Natural killer cell (primary cell): Measurements from ENCODE around the gene FRK. TPM values are rescaled to one million over a fixed set of nuclear protein-coding genes. Genes with fewer than 3 reads are reported as not detected.
"Not testable (repeated sequence)": the region's sequence is repeated elsewhere in the genome, so short reads cannot be mapped to it uniquely, and the experiment has no call there.

Source experiments
- ATAC-seq, 3 donors: fragments of 150-1000 bp in 2 of 3; fragments of 200-7000 bp in 1 of 3; cut with Tn5 transposase; 1 replicate in 1 of 3; 2 replicates in 2 of 3; pipeline ENCODE4 v1.10.0; 2021; ENCODE audit warnings: mild to moderate bottlenecking in 2 of 3, moderate library complexity in 2 of 3
- DNase-seq, 2 donors: peaks; one replicate each; pipeline versions ENCODE4 v3.0.0 to v3.0.0-alpha.2; 2013 to 2021; ENCODE audit warnings: mixed read lengths in 1 of 2
- H3K27ac ChIP-seq: one replicate; pipeline ENCODE4 v1.5.1; 2013; ENCODE audit warnings: mild to moderate bottlenecking, low read length
- H3K27me3 ChIP-seq: one replicate; pipeline ENCODE4 v1.6.1; 2013; ENCODE audit warnings: low read length; ENCODE audit not compliant: control insufficient read depth, insufficient read depth
- H3K36me3 ChIP-seq: one replicate; pipeline ENCODE4 v1.6.1; 2013; ENCODE audit warnings: low read length; ENCODE audit not compliant: control insufficient read depth, insufficient read depth
- H3K4me1 ChIP-seq: one replicate; pipeline ENCODE4 v1.6.1; 2013; ENCODE audit warnings: low read length; ENCODE audit not compliant: control insufficient read depth, insufficient read depth
- H3K4me3 ChIP-seq: one replicate; pipeline ENCODE4 v1.5.1; 2013; ENCODE audit warnings: low read length
- H3K9me3 ChIP-seq: one replicate; pipeline ENCODE4 v1.6.1; 2013; ENCODE audit warnings: low read length; ENCODE audit not compliant: control insufficient read depth, insufficient read depth
- H3K27ac Mint-ChIP-seq, 2 donors: one replicate each; pipeline ENCODE4 v1.8.0; 2022; ENCODE audit warnings: mild to moderate bottlenecking in 2 of 2, mixed read lengths in 2 of 2, moderate library complexity in 1 of 2
- H3K27me3 Mint-ChIP-seq, 2 donors: one replicate each; pipeline ENCODE4 v1.8.0; 2022; ENCODE audit warnings: low read depth in 2 of 2, mixed read lengths in 2 of 2
- H3K36me3 Mint-ChIP-seq: one replicate; pipeline ENCODE4 v1.8.0; 2022; ENCODE audit warnings: mixed read lengths
- H3K4me1 Mint-ChIP-seq, 2 donors: one replicate each; pipeline ENCODE4 v1.8.0; 2022; ENCODE audit warnings: mixed read lengths in 2 of 2
- H3K4me3 Mint-ChIP-seq: one replicate; pipeline ENCODE4 v1.8.0; 2022; ENCODE audit warnings: mild to moderate bottlenecking, moderate library complexity, mixed read lengths
- H3K9me3 Mint-ChIP-seq, 2 donors: one replicate each; pipeline ENCODE4 v1.8.0; 2022; ENCODE audit warnings: mixed read lengths in 2 of 2
- CTCF ChIP-seq: fragments of 200-600 bp; IDR thresholded peaks from one replicate; pipeline ENCODE4 v1.8.0; 2022; ENCODE audit warnings: antibody characterized with exemption
- WGBS: methylation state at CpG from one replicate; pipeline ENCODE4 v1.1.7; 2013; ENCODE audit warnings: missing lambda C conversion rate; ENCODE audit not compliant: insufficient coverage; 5-methylcytosine and 5-hydroxymethylcytosine counted together
- intact Hi-C: fragments of 100-400 bp; cut with micrococcal nuclease; formaldehyde crosslinking; loops from one replicate; pipeline ENCODE4 v1.14.2; 2022
- total RNA-seq, 4 donors: library from RNA; stranded (reverse); fragments of 120-200 nt in 1 of 4; gene quantifications; one replicate each; pipeline versions ENCODE4 v1.2.3 to v1.2.4, GENCODE V29; 2013 to 2022

Gene FRK
- total RNA-seq, 3 donors from 2014 or later (not counting 1 experiment from before 2014, with no cell fraction given): not detected

GRCh38 chr6:115945812-115946211 lies 114.9 kb downstream of the FRK start:
- DNase-seq (no peak), ATAC-seq (no peak)
- Histone ChIP-seq H3K27me3 (no peaks in the 10 kb centered on the region), H3K9me3 (no peaks in the 10 kb centered on the region), H3K27ac (no peak overlapping the region), H3K36me3 (no peaks in the 10 kb centered on the region), H3K4me1 (no peaks in the 10 kb centered on the region), H3K4me3 (no peak overlapping the region)
- intact Hi-C loops: no loop called here
- no peak for TF ChIP-seq CTCF
- Mint-ChIP-seq H3K27ac (no peak overlapping the region), H3K4me1 (no peaks in the 10 kb centered on the region), H3K27me3 (no peaks in the 10 kb centered on the region), H3K4me3 (no peak overlapping the region), H3K9me3 (peaks cover 8 to 12% of the 10 kb centered on the region in 2 donors), H3K36me3 (no peaks in the 10 kb centered on the region)
- 60% methylated on average over 1 of the region's 1 CpG for WGBS

GRCh38 chr6:115945306-115945705 lies 115.4 kb downstream of the FRK start:
- DNase-seq (no peak), ATAC-seq (no peak)
- no peaks in the 10 kb centered on the region for H3K36me3 Mint-ChIP-seq
- H3K27me3 Mint-ChIP-seq: no peaks in the 10 kb centered on the region
- no peak overlapping the region for H3K27ac ChIP-seq
- H3K4me3 ChIP-seq: no peak overlapping the region
- no peaks in the 10 kb centered on the region for H3K36me3 ChIP-seq
- H3K9me3 ChIP-seq: no peaks in the 10 kb centered on the region
- H3K4me1 Mint-ChIP-seq: no peaks in the 10 kb centered on the region
- no CpG with 5 or more reads among the region's 1 CpG for WGBS
- H3K4me3 Mint-ChIP-seq: no peak overlapping the region
- intact Hi-C loops: no loop called here
- H3K27ac Mint-ChIP-seq: no peak overlapping the region
- TF ChIP-seq CTCF: no peak
- peaks cover 8 to 11% of the 10 kb centered on the region in 2 donors for H3K9me3 Mint-ChIP-seq
- no peaks in the 10 kb centered on the region for H3K27me3 ChIP-seq
- no peaks in the 10 kb centered on the region for H3K4me1 ChIP-seq

DNA sequence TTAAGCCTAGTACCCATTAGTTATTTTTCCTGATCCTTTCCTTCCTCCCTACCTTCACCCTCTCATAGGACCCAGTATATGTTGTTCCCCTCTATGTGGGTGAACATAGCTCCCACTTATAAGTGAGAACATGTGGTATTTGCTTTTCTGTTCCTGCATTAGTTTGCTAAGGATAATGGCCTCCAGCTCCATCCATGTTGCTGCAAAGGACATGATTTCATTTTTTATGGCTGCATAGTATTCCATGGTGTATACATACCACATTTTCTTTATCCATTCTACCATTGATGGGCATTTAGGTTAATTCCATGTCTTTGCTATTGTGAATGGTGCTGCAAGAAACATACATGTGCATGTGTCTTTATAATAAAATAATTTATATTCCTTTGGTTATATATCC lies 115.9 kb downstream of the FRK start:
- H3K4me1 ChIP-seq, DNase-seq, H3K4me3 ChIP-seq, H3K36me3 Mint-ChIP-seq, H3K4me1 Mint-ChIP-seq, H3K9me3 ChIP-seq, H3K27me3 ChIP-seq, H3K4me3 Mint-ChIP-seq, ATAC-seq, H3K27ac ChIP-seq, intact Hi-C loops, H3K27ac Mint-ChIP-seq, H3K27me3 Mint-ChIP-seq, H3K36me3 ChIP-seq: not testable (repeated sequence)
- H3K9me3 Mint-ChIP-seq: peaks cover 8 to 10% of the 10 kb centered on the region in 2 donors

DNA sequence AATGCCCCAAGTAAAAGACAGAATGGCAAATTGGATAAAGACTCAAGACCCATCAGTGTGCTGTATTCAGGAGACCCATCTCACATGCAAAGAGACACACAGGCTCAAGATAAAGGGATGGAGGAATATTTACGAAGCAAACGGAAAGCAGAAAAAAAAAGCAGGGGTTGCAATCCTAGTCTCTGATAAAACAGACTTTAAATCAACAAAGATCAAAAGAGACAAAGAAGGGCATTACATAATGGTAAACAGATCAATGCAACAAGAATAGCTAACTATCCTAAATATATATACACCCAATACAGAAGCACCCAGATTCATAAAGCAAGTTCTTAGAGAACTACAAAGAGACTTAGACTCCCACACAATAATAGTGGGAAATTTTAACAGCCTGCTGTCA lies 123.2 kb downstream of the FRK start:
- H3K4me1 Mint-ChIP-seq, H3K4me3 Mint-ChIP-seq, H3K27ac ChIP-seq, intact Hi-C loops, H3K27me3 ChIP-seq, H3K36me3 ChIP-seq, DNase-seq, H3K4me3 ChIP-seq, H3K4me1 ChIP-seq, H3K27me3 Mint-ChIP-seq, H3K27ac Mint-ChIP-seq, H3K9me3 ChIP-seq, H3K36me3 Mint-ChIP-seq, ATAC-seq: not testable (repeated sequence)
- WGBS: 100% methylated on average over 2 of the region's 2 CpGs
- peaks cover 4 to 16% of the 10 kb centered on the region in 2 donors for H3K9me3 Mint-ChIP-seq

GRCh38 chr6:115935361-115935760 lies 125.3 kb downstream of the FRK start:
- no peak for TF ChIP-seq CTCF
- no peaks in the 10 kb centered on the region for H3K36me3 Mint-ChIP-seq
- H3K27ac Mint-ChIP-seq: no peak overlapping the region
- no peak for DNase-seq
- H3K4me1 Mint-ChIP-seq: no peaks in the 10 kb centered on the region
- no peaks in the 10 kb centered on the region for H3K36me3 ChIP-seq
- H3K4me3 Mint-ChIP-seq: no peak overlapping the region
- no peaks in the 10 kb centered on the region for H3K27me3 ChIP-seq
- no peaks in the 10 kb centered on the region for H3K9me3 ChIP-seq
- no peaks in the 10 kb centered on the region for H3K4me1 ChIP-seq
- 64% methylated on average over 8 of the region's 8 CpGs for WGBS
- H3K4me3 ChIP-seq: no peak overlapping the region
- ATAC-seq: no peak
- H3K27ac ChIP-seq: no peak overlapping the region
- intact Hi-C loops: no loop called here
- no peaks in the 10 kb centered on the region for H3K27me3 Mint-ChIP-seq
- peaks cover 4 to 16% of the 10 kb centered on the region in 2 donors for H3K9me3 Mint-ChIP-seq
